ENCODE data around the gene LRRC72. TPM values are rescaled to one million over a fixed set of nuclear protein-coding genes. Genes with fewer than 3 reads are reported as not detected.
"Not testable (repeated sequence)": the region's sequence is repeated elsewhere in the genome, so short reads cannot be mapped to it uniquely, and the experiment has no call there.

LRRC72 gene
- total and polyA plus RNA-seq, 2 experiments from 2014 or later, result not detected

GRCh38 chr7:16502303-16502702 is 24.3 kb upstream of the LRRC72 start:
- no peak for DNase-seq (ENCODE audit: low read depth in 1 of 2, low spot score in 1 of 2)
- Histone ChIP-seq H3K9me3 (ENCODE audit: low read depth) (no peaks in the 10 kb centered on the region), H3K4me1 (ENCODE audit: low read depth) (no peaks in the 10 kb centered on the region), H3K36me3 (no peaks in the 10 kb centered on the region), H3K4me3 (no peak overlapping the region), H3K27me3 (no peaks in the 10 kb centered on the region), H3K27ac (no peak overlapping the region)
- TF ChIP-seq CTCF (IDR thresholded peaks at IDR 0.05; ENCODE audit: low read depth, low read length), result no peak

GRCh38 chr7:16504019-16504418 is 22.6 kb upstream of the LRRC72 start:
- Histone ChIP-seq H3K27ac (no peak overlapping the region), H3K36me3 (no peaks in the 10 kb centered on the region), H3K4me3 (no peak overlapping the region), H3K4me1 (ENCODE audit: low read depth) (no peaks in the 10 kb centered on the region), H3K9me3 (ENCODE audit: low read depth) (no peaks in the 10 kb centered on the region), H3K27me3 (no peaks in the 10 kb centered on the region)
- DNase-seq (ENCODE audit: low read depth in 1 of 2, low spot score in 1 of 2), result peak in 1 of 2 donors; percentile 6
- TF ChIP-seq CTCF (IDR thresholded peaks at IDR 0.05; ENCODE audit: low read depth, low read length), result no peak

DNA sequence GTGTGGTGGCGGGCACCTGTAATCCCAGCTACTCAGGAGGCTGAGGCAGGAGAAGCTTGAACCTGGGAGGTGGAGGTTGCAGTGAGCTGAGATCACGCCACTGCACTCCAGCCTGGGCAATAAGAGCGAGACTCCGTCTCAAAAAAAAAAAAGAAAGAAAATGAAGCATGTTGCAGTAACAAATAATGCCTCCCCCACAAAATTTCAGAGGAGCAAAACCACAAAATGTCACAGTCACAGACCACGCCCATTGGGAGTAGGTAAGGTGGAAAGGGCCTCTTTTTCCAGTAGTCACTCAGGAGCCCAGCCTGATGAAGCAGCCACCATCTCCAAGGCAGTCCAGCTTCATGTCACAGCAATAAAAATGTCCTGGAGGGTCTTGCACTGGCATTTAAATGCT is 20.2 kb upstream of the LRRC72 start:
- H3K27ac ChIP-seq; H3K4me1 ChIP-seq (ENCODE audit: low read depth); H3K36me3 ChIP-seq; DNase-seq (ENCODE audit: low read depth in 1 of 2, low spot score in 1 of 2); H3K9me3 ChIP-seq (ENCODE audit: low read depth); H3K4me3 ChIP-seq; H3K27me3 ChIP-seq: not testable (repeated sequence)

DNA sequence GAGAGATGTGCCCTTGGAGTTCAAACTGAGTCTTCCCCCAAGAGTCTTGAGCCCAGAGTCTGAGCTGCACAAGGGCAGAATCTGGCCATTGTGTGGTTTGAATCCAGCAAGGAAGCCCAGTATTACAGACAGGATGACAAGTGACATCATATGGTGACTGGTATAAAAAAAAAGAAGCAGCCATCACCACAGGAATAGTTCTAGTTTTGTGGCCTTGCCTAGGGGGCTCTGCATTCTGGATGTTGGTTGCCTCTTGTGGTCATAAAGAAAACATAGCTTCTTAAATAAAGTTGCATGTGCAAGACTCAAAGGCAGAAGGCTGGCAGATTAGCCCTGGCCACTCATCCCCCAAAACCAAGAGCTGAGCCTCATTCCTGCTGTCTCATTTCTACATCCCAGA is 16.8 kb upstream of the LRRC72 start:
- H3K36me3 ChIP-seq, result no peaks in the 10 kb centered on the region
- no peaks in the 10 kb centered on the region for H3K9me3 ChIP-seq (ENCODE audit: low read depth)
- no peak for DNase-seq (ENCODE audit: low read depth in 1 of 2, low spot score in 1 of 2)
- no peaks in the 10 kb centered on the region for H3K27me3 ChIP-seq
- no peaks in the 10 kb centered on the region for H3K4me1 ChIP-seq (ENCODE audit: low read depth)
- H3K27ac ChIP-seq, result no peak overlapping the region
- no peak for TF ChIP-seq CTCF (IDR thresholded peaks at IDR 0.05; ENCODE audit: low read depth, low read length)
- no peak overlapping the region for H3K4me3 ChIP-seq

GRCh38 chr7:16511314-16511713 is 15.3 kb upstream of the LRRC72 start:
- Histone ChIP-seq H3K27ac (no peak overlapping the region), H3K4me1 (ENCODE audit: low read depth) (no peaks in the 10 kb centered on the region), H3K9me3 (ENCODE audit: low read depth) (no peaks in the 10 kb centered on the region), H3K27me3 (no peaks in the 10 kb centered on the region), H3K4me3 (no peak overlapping the region), H3K36me3 (no peaks in the 10 kb centered on the region)
- no peak for TF ChIP-seq CTCF (IDR thresholded peaks at IDR 0.05; ENCODE audit: low read depth, low read length)
- no peak for DNase-seq (ENCODE audit: low read depth in 1 of 2, low spot score in 1 of 2)

GRCh38 chr7:16512097-16512496 is 14.5 kb upstream of the LRRC72 start:
- Histone ChIP-seq H3K36me3 (no peaks in the 10 kb centered on the region), H3K9me3 (ENCODE audit: low read depth) (no peaks in the 10 kb centered on the region), H3K4me1 (ENCODE audit: low read depth) (no peaks in the 10 kb centered on the region), H3K27ac (no peak overlapping the region), H3K4me3 (no peak overlapping the region), H3K27me3 (no peaks in the 10 kb centered on the region)
- TF ChIP-seq CTCF (IDR thresholded peaks at IDR 0.05; ENCODE audit: low read depth, low read length), result no peak
- DNase-seq (ENCODE audit: low read depth in 1 of 2, low spot score in 1 of 2), result no peak

Measured in cardiac muscle cell (in vitro differentiated cells and primary cell).